ENCODE data around the gene GNG14. TPM values are rescaled to one million over a fixed set of nuclear protein-coding genes. Genes with fewer than 3 reads are reported as not detected.

Gene GNG14
- total RNA-seq, 1 donor from 2014 or later, result 0.85 TPM

GRCh38 chr19:12668932-12669269, 18.9 kb upstream of the GNG14 start:
- no peak for TF ChIP-seq CTCF (conservative IDR thresholded peaks at IDR 0.05)
- DNase-seq (ENCODE audit: extremely low spot score, unreplicated experiment), result no peak
- H3K9me3 Mint-ChIP-seq, result no peaks in the 10 kb centered on the region

GRCh38 chr19:12669270-12670158, 18.3 kb upstream of the GNG14 start:
- Mint-ChIP-seq H3K27ac (peak overlapping the region; percentile 98), H3K4me1 (ENCODE audit: unreplicated experiment) (peaks cover 18% of the 10 kb centered on the region), H3K9me3 (no peaks in the 10 kb centered on the region), H3K27me3 (no peaks in the 10 kb centered on the region), H3K4me3 (peak overlapping the region; percentile 99), H3K36me3 (peaks cover 13% of the 10 kb centered on the region)
- TF ChIP-seq CTCF (conservative IDR thresholded peaks at IDR 0.05), result no peak
- no peak for DNase-seq (ENCODE audit: extremely low spot score, unreplicated experiment)

More at GRCh38 chr19:12668932-12669269, 18.9 kb upstream of the GNG14 start:
- peaks cover 18% of the 10 kb centered on the region for H3K4me1 Mint-ChIP-seq (ENCODE audit: unreplicated experiment)
- peak overlapping the region; percentile 98 for H3K27ac Mint-ChIP-seq
- H3K27me3 Mint-ChIP-seq, result no peaks in the 10 kb centered on the region
- peak overlapping the region; percentile 99 for H3K4me3 Mint-ChIP-seq
- H3K36me3 Mint-ChIP-seq, result peaks cover 9% of the 10 kb centered on the region

- H3K4me1 Mint-ChIP-seq (ENCODE audit: unreplicated experiment), result peaks cover 18% of the 10 kb centered on the region
- no peak for DNase-seq (ENCODE audit: extremely low spot score, unreplicated experiment)
- H3K27ac Mint-ChIP-seq, result peak overlapping the region; percentile 98
- H3K4me3 Mint-ChIP-seq, result peak overlapping the region; percentile 99
- peaks cover 14% of the 10 kb centered on the region for H3K36me3 Mint-ChIP-seq
- H3K27me3 Mint-ChIP-seq, result no peaks in the 10 kb centered on the region
- no peak for TF ChIP-seq CTCF (conservative IDR thresholded peaks at IDR 0.05)
- no peaks in the 10 kb centered on the region for H3K9me3 Mint-ChIP-seq
Observed at GRCh38 chr19:12670159-12670928, 17.5 kb upstream of the GNG14 start.

DNA sequence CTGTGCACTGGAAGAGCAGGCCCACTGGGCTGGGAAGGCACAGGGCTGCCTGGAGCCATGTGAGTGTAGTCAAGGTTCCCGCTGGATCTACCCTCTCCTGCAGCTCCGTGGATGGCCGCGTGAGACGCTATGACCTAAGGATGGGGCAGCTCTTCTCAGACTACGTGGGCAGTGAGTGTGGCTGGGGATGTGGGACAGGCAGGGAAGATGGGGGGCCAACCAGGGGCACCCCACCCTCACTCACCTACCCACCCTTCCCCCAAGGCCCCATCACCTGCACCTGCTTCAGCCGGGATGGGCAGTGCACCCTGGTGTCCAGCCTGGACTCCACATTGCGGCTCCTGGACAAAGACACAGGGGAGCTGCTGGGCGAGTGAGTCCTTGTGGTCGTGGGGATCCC, 15.1 kb upstream of the GNG14 start:
- peaks cover 5% of the 10 kb centered on the region for H3K4me1 Mint-ChIP-seq (ENCODE audit: unreplicated experiment)
- no peak for TF ChIP-seq CTCF (conservative IDR thresholded peaks at IDR 0.05)
- no peak for DNase-seq (ENCODE audit: extremely low spot score, unreplicated experiment)
- H3K4me3 Mint-ChIP-seq, result no peak overlapping the region
- H3K9me3 Mint-ChIP-seq, result no peaks in the 10 kb centered on the region
- H3K27ac Mint-ChIP-seq, result no peak overlapping the region
- H3K36me3 Mint-ChIP-seq, result peaks cover 20% of the 10 kb centered on the region
- H3K27me3 Mint-ChIP-seq, result no peaks in the 10 kb centered on the region

GRCh38 chr19:12675399-12675798, 12.4 kb upstream of the GNG14 start:
- no peak for TF ChIP-seq CTCF (conservative IDR thresholded peaks at IDR 0.05)
- no peak overlapping the region for H3K27ac Mint-ChIP-seq
- H3K9me3 Mint-ChIP-seq, result no peaks in the 10 kb centered on the region
- H3K4me1 Mint-ChIP-seq (ENCODE audit: unreplicated experiment), result peaks cover 5% of the 10 kb centered on the region
- no peak overlapping the region for H3K4me3 Mint-ChIP-seq
- no peaks in the 10 kb centered on the region for H3K27me3 Mint-ChIP-seq
- H3K36me3 Mint-ChIP-seq, result peaks cover 27% of the 10 kb centered on the region
- DNase-seq (ENCODE audit: extremely low spot score, unreplicated experiment), result no peak

All from type B pancreatic cell (in vitro differentiated cells).